Measurements from ENCODE around the gene C2orf66.

Gene C2orf66

GRCh38 chr2:196823750-196824522 lies 14.8 kb upstream of the C2orf66 start:
- H3K27me3 ChIP-seq (ENCODE audit: insufficient read depth, low read depth) = no peaks in the 10 kb centered on the region
- no peak overlapping the region for H3K9ac ChIP-seq
- no peaks in the 10 kb centered on the region for H3K4me1 ChIP-seq (ENCODE audit: low read depth, poor library complexity, severe bottlenecking)
- H3K79me2 ChIP-seq (ENCODE audit: insufficient read depth, low read depth) = no peaks in the 10 kb centered on the region
- H3K4me3 ChIP-seq (IDR thresholded peaks at IDR 0.05; ENCODE audit: insufficient read depth, low read depth, low read length) = no peak overlapping the region
- H2AFZ ChIP-seq (ENCODE audit: low read depth) = no peak overlapping the region
- H4K20me1 ChIP-seq (ENCODE audit: insufficient read depth) = no peaks in the 10 kb centered on the region
- no peak overlapping the region for H3K27ac ChIP-seq
- no peaks in the 10 kb centered on the region for H3K36me3 ChIP-seq (ENCODE audit: insufficient read depth)
- no peak overlapping the region for H3K4me2 ChIP-seq
- TF ChIP-seq, protein P1, sequence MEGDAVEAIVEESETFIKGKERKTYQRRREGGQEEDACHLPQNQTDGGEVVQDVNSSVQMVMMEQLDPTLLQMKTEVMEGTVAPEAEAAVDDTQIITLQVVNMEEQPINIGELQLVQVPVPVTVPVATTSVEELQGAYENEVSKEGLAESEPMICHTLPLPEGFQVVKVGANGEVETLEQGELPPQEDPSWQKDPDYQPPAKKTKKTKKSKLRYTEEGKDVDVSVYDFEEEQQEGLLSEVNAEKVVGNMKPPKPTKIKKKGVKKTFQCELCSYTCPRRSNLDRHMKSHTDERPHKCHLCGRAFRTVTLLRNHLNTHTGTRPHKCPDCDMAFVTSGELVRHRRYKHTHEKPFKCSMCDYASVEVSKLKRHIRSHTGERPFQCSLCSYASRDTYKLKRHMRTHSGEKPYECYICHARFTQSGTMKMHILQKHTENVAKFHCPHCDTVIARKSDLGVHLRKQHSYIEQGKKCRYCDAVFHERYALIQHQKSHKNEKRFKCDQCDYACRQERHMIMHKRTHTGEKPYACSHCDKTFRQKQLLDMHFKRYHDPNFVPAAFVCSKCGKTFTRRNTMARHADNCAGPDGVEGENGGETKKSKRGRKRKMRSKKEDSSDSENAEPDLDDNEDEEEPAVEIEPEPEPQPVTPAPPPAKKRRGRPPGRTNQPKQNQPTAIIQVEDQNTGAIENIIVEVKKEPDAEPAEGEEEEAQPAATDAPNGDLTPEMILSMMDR (conservative IDR thresholded peaks at IDR 0.05; ENCODE audit: low read depth, low read length) = no peak

GRCh38 chr2:196821195-196821594 lies 12.0 kb upstream of the C2orf66 start:
- Histone ChIP-seq H3K4me1 (ENCODE audit: low read depth, poor library complexity, severe bottlenecking) (no peaks in the 10 kb centered on the region), H4K20me1 (ENCODE audit: insufficient read depth) (no peaks in the 10 kb centered on the region), H3K4me3 (IDR thresholded peaks at IDR 0.05; ENCODE audit: insufficient read depth, low read depth, low read length) (no peak overlapping the region), H3K9ac (no peak overlapping the region), H3K36me3 (ENCODE audit: insufficient read depth) (no peaks in the 10 kb centered on the region), H3K27me3 (ENCODE audit: insufficient read depth, low read depth) (no peaks in the 10 kb centered on the region), H3K4me2 (no peak overlapping the region), H2AFZ (ENCODE audit: low read depth) (no peak overlapping the region), H3K27ac (no peak overlapping the region), H3K79me2 (ENCODE audit: insufficient read depth, low read depth) (no peaks in the 10 kb centered on the region)
- TF ChIP-seq, protein P1 (conservative IDR thresholded peaks at IDR 0.05; ENCODE audit: low read depth, low read length) = no peak

DNA sequence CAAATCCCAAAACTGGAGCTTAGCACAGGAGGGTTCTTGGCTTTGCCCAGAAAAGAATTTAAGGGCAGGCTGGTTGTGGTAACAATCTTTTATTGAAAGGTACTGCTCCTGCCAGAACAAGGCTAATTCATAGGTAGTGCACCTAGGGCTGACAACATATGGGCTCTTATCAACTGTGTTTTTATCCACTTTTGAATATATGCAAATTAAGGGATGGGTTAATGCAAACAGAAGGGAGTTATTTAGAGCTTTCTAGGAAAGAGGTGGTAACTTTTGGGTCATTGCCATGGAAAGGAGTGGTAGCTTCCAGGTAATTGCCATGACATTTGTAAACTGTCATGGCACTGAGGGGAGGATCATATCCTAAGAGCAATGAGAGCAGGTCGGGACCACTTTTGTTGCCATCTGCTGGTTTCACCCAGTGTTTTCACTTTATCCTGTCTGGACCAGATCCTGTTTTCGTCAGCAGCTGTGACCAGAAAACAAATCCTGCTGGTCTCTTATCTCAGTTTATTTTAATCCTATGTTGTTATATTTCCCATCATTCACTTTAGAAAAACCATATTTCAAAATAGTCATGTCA lies 981 bp downstream of the C2orf66 start:
- no peak overlapping the region for H3K27ac ChIP-seq
- no peaks in the 10 kb centered on the region for H3K36me3 ChIP-seq (ENCODE audit: insufficient read depth)

GRCh38 chr2:196804381-196804780 lies 4.8 kb downstream of the C2orf66 start:
- Histone ChIP-seq H3K4me3 (IDR thresholded peaks at IDR 0.05; ENCODE audit: insufficient read depth, low read depth, low read length) (no peak overlapping the region), H2AFZ (ENCODE audit: low read depth) (no peak overlapping the region), H3K27me3 (ENCODE audit: insufficient read depth, low read depth) (no peaks in the 10 kb centered on the region), H3K9ac (no peak overlapping the region), H3K27ac (no peak overlapping the region), H3K4me1 (ENCODE audit: low read depth, poor library complexity, severe bottlenecking) (peaks cover 5% of the 10 kb centered on the region), H4K20me1 (ENCODE audit: insufficient read depth) (no peaks in the 10 kb centered on the region), H3K36me3 (ENCODE audit: insufficient read depth) (no peaks in the 10 kb centered on the region), H3K79me2 (ENCODE audit: insufficient read depth, low read depth) (no peaks in the 10 kb centered on the region), H3K4me2 (no peak overlapping the region)
- TF ChIP-seq, protein P1 (conservative IDR thresholded peaks at IDR 0.05; ENCODE audit: low read depth, low read length) = no peak

More for the DNA sequence above, 981 bp downstream of the C2orf66 start:
- Histone ChIP-seq H3K4me3 (IDR thresholded peaks at IDR 0.05; ENCODE audit: insufficient read depth, low read depth, low read length) (no peak overlapping the region), H2AFZ (ENCODE audit: low read depth) (no peak overlapping the region), H3K27me3 (ENCODE audit: insufficient read depth, low read depth) (no peaks in the 10 kb centered on the region), H3K4me2 (no peak overlapping the region), H3K79me2 (ENCODE audit: insufficient read depth, low read depth) (no peaks in the 10 kb centered on the region), H3K9ac (no peak overlapping the region), H3K4me1 (ENCODE audit: low read depth, poor library complexity, severe bottlenecking) (no peaks in the 10 kb centered on the region), H4K20me1 (ENCODE audit: insufficient read depth) (no peaks in the 10 kb centered on the region)
- TF ChIP-seq, protein P1 (conservative IDR thresholded peaks at IDR 0.05; ENCODE audit: low read depth, low read length) = no peak

Measured in KMS-11 (cell line).